ENCODE results near the gene MERTK.
"Not testable (repeated sequence)": the region's sequence is repeated elsewhere in the genome, so short reads cannot be mapped to it uniquely, and the experiment has no call there.

DNA sequence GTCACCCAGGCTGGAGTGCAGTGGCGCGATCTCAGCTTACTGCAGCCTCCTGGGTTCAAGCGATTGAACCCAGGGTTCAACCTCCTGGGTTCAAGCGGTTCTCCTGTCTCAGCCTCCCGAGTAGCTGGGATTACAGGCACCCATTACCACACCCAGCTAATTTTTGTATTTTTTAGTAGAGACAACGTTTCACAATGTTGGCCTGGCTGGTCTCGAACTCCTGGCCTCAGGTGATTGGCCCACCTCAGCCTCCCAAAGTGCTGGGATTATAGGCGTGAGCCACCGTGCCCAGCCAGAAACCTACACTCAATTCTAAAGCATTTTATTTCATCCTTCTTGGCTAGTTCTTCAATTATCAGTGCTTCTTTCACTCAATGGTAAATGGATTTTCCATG is 7.1 kb downstream of the MERTK start:
- not testable (repeated sequence) for TF ChIP-seq EP300, POLR2AphosphoS5 (IDR thresholded peaks at IDR 0.05)
- TF ChIP-seq, protein P1, sequence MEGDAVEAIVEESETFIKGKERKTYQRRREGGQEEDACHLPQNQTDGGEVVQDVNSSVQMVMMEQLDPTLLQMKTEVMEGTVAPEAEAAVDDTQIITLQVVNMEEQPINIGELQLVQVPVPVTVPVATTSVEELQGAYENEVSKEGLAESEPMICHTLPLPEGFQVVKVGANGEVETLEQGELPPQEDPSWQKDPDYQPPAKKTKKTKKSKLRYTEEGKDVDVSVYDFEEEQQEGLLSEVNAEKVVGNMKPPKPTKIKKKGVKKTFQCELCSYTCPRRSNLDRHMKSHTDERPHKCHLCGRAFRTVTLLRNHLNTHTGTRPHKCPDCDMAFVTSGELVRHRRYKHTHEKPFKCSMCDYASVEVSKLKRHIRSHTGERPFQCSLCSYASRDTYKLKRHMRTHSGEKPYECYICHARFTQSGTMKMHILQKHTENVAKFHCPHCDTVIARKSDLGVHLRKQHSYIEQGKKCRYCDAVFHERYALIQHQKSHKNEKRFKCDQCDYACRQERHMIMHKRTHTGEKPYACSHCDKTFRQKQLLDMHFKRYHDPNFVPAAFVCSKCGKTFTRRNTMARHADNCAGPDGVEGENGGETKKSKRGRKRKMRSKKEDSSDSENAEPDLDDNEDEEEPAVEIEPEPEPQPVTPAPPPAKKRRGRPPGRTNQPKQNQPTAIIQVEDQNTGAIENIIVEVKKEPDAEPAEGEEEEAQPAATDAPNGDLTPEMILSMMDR (IDR thresholded peaks at IDR 0.05) = not testable (repeated sequence)

All from suprapubic skin (tissue), 4 donors.